Prostate gland (tissue), 2 donors: ENCODE results near the gene SLC16A5.

Source experiments
- CTCF ChIP-seq, 4 experiments: fragments of 200-600 bp in 2 of 4; fragments of 450-650 bp in 2 of 4; sonication (generic) in 2 of 4; IDR thresholded peaks; 1 replicate in 3 of 4; 2 replicates in 1 of 4; pipeline ENCODE4 v1.5.1; 2016 to 2019; ENCODE audit warnings: antibody characterized with exemption in 4 of 4, mild to moderate bottlenecking in 2 of 4, moderate library complexity in 2 of 4
- POLR2A ChIP-seq: fragments of 450-650 bp; IDR thresholded peaks from one replicate; pipeline ENCODE4 v1.6.1; 2016; ENCODE audit warnings: antibody characterized with exemption, mild to moderate bottlenecking
- POLR2AphosphoS5 ChIP-seq: sonication (generic); formaldehyde crosslinking; IDR thresholded peaks from one replicate; pipeline ENCODE4 v1.6.1; 2017; ENCODE audit warnings: antibody characterized with exemption

- no peak for TF ChIP-seq POLR2AphosphoS5
- TF ChIP-seq CTCF (IDR thresholded peaks at IDR 0.05): no peak
- no peak for TF ChIP-seq POLR2A
These were observed 27.2 kb upstream of the SLC16A5 start for GRCh38 chr17:75060434-75061054.
